ENCODE measurements around the gene VAMP3.

The VAMP3 gene

GRCh38 chr1:7805460-7805859, 34.4 kb downstream of the VAMP3 start:
- DNase-seq (ENCODE audit: low read depth): no peak

GRCh38 chr1:7808253-7808844, 37.3 kb downstream of the VAMP3 start:
- no peak overlapping the region for H3K4me3 ChIP-seq (ENCODE audit: low read depth, low read length)
- DNase-seq (ENCODE audit: low read depth): peak; percentile 8

More at GRCh38 chr1:7805460-7805859, 34.4 kb downstream of the VAMP3 start:
- no peak overlapping the region for H3K4me3 ChIP-seq (ENCODE audit: low read depth, low read length)

GRCh38 chr1:7809742-7810141, 38.6 kb downstream of the VAMP3 start:
- DNase-seq (ENCODE audit: low read depth): no peak

GRCh38 chr1:7810395-7810794, 39.3 kb downstream of the VAMP3 start:
- H3K4me3 ChIP-seq (ENCODE audit: low read depth, low read length): no peak overlapping the region
- peak; percentile 79 for DNase-seq (ENCODE audit: low read depth)

More at GRCh38 chr1:7809742-7810141, 38.6 kb downstream of the VAMP3 start:
- no peak overlapping the region for H3K4me3 ChIP-seq (ENCODE audit: low read depth, low read length)

- DNase-seq (ENCODE audit: low read depth): no peak
- H3K4me3 ChIP-seq (ENCODE audit: low read depth, low read length): no peak overlapping the region
Measured at GRCh38 chr1:7811476-7811875, 40.4 kb downstream of the VAMP3 start.

- H3K4me3 ChIP-seq (ENCODE audit: low read depth, low read length): no peak overlapping the region
- no peak for DNase-seq (ENCODE audit: low read depth)
Measured at GRCh38 chr1:7813677-7814373, 42.7 kb downstream of the VAMP3 start.

- DNase-seq (ENCODE audit: low read depth): no peak
- no peak overlapping the region for H3K4me3 ChIP-seq (ENCODE audit: low read depth, low read length)
Measured at GRCh38 chr1:7821282-7821681, 50.2 kb downstream of the VAMP3 start.

GRCh38 chr1:7824701-7825100, 53.6 kb downstream of the VAMP3 start:
- H3K4me3 ChIP-seq (ENCODE audit: low read depth, low read length): no peak overlapping the region
- DNase-seq (ENCODE audit: low read depth): no peak

GRCh38 chr1:7826363-7826762, 55.3 kb downstream of the VAMP3 start:
- H3K4me3 ChIP-seq (ENCODE audit: low read depth, low read length): peak overlapping the region; percentile 49
- DNase-seq (ENCODE audit: low read depth): no peak

GRCh38 chr1:7827126-7827955, 56.2 kb downstream of the VAMP3 start:
- DNase-seq (ENCODE audit: low read depth): no peak
- H3K4me3 ChIP-seq (ENCODE audit: low read depth, low read length): peak overlapping the region; percentile 49

Data from skeletal muscle cell (primary cell).